Midbrain (tissue), 1 donor: Measurements from ENCODE around the gene PHOX2A.

Experiments
- DNase-seq: peaks from one replicate; lab custom pipeline; 2025; lab: John Stamatoyannopoulos, UW

Gene PHOX2A

DNA sequence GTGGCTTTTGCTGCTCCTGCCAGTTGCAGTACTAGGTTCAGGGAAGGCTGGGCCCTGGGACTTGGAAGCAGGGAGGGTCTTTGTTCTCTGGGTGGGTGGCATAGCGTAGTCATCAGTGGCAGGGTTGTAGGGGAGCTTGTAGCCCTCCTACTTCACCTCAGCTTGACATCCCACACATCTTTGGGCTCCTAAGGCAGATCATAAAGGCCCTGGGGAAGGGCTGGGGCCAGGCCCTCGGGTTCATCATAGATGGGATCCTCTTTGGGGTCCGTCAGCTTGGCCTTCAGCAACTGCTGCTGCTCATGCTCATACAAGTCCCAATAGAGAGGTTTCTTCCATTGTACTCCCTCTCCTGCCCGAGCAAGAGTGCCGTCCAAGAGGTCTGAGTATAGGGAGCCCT is 6.0 kb upstream of the PHOX2A start:
- DNase-seq, result no peak

DNA sequence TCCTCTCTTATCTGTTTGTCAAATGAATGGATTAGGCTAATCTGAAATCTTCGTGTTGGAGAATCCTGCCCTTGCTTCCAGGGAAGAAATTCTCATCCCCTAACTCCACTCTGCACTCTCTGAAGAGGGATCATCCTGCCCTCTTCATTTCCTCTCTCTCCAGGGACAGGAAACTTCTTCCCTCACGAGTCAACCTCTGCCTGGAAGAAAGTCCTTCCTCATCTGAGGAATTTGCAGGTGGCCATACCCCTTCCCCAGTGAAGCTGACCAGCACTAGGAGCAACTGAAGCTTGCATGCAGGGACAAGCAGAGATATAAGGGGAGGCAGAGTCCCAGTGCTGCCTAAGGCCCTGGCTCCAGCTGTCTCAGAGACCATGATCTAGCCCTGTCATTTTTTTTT is 3.6 kb upstream of the PHOX2A start:
- DNase-seq, result no peak

DNA sequence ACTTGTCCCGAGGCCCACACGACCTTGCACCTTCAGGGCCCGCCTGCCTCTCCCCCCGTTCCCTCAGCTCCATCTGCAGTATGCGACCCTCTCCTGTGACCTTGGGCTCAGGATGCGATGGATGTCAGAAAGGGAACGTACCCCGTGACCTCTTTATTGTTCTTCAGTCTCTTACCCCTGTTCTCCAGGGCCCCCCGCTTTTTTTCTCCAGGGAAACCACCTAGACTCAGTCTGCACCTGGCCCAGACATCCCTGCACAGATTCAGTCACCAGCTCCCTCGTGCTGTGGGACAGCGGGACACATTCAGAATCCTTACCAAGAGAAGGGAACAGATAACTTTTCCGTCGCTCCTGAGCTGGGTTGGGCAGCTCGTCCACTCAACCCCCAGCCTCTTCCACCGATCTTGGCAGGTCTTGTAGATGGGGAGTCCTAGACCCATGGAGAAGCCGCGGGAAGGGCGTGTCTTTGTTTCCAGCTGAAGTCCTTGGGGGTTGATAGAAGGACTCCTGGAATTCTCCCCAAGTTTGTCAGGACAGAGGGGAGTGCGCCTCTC is 1.4 kb upstream of the PHOX2A start:
- no peak for DNase-seq

DNA sequence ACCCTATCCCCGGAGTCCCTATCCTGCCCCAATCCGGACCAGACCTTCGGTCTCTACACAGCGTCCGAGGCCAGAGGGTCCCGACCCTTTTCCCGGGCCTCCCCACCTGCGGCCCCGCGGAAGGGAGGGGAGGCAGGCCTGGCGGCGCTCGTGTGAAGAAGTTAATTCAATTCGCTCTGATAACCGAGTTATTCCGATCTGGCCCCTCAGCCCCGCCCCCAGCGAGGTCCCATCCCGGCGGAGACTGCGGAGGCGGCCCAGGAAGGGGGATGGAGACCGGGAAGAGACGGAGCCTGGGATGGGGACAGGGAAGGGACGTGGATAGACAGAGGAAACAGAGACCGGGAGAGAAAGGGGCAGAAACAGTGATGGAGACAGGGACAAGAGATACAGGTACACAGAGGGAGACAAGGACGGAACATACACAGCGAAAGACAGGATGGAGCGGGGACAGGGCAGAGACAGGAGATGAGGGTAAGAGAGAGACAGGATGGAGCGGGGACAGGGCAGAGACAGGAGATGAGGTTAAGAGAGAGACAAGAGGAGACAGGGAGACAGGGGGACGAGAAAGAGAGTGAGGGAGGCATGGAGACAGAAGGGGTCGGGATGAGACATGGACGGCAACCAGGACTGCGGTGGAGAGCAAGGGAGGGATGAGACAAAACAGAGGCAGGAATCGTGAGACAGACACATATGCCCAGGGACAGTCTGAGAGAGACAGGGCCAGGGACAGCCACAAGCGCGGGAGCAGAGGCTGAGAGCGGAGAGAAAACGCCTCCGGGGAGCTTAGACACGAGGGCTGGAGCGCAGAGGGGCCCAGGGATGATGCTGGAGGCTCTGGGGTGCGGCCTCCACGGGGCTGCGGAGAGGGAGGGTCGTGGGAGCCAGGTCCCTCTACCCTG is 636 bp upstream of the PHOX2A start:
- DNase-seq, result no peak

DNA sequence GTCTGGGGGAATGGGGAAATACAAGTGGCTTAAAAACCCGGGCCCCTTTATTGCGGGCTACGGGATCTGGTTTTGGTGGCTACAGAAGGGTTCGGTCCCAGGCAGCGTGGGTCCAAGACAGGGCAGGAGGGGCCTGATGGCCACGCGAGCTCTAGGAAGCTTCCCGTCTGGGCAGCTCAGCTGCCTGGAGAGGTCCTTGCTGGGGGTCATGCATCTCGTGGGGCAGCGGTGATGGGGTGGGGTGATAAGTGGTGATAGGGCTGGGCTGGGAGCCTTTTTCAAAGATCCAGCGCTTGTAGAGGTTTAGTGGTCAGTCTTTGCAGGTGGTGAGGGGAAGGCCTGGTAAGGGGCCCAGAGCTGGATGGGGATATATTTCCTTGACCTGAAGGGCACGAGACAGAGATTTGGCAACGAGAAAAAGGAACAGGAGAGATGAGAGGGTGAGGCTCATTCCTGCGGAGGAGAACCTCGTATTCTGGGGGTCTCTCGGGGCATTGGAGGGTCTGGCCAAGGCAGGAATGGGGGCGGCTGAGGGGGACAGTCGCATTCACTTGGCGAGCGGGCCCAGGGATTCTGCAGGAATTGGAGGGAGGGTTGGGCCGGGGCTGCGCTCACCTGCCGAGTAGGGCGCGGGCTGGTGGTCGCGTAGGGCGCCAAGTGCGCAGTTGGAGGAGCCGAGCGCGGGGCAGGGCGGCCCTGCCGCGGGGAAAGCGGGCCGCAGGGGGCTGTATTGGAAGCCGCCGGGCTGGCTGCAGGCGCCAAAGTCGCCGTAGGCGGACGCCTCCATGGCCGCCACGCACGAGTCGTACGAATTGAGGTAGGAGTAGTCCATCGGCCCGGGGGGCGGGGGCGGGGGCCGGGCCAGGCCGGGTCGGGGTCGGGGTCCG is 560 bp downstream of the PHOX2A start:
- no peak for DNase-seq

DNA sequence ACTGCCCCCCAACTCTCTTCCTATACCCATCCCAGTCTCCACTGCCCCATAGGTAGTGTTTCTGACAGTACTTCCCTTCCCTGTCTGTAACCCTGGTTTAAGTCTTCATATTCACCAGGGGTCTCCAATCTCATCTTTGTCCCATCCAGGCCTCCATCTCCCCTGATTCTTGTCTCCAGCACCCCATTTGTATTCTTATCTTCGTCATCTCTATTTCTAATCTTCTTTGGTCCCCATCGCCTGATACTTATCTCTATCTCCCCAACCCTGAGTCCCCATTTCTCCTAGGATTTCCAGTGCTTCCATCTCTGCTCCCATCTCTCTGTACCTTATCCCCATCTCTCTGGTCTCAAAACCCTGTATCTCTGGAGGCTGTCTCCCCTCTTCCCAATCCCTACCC is 1.8 kb downstream of the PHOX2A start:
- DNase-seq, result no peak

DNA sequence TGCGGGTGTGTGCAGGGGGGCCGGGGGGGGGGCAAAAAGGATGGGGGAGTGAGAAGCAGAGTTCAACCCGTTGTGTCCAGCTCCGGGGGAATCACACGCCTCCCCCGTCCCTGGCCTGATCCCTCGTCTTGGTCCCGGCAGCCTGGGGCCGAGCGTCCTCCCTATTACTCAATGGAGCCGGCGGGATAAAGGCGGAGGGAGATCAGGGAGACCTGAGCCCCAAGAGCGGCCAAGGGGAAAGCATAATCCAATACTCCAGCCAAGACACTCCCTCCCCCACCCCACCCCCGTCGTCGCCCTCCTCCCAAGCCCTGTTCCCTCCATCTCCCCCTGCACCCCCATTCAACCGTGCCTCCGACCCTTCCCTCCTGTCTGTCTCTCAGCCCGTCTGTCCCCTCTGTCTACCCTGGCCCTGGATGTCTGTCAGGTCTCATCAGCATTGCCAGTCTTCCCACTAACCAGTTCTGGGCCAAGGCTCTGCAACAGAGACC is 2.6 kb downstream of the PHOX2A start:
- no peak for DNase-seq

DNA sequence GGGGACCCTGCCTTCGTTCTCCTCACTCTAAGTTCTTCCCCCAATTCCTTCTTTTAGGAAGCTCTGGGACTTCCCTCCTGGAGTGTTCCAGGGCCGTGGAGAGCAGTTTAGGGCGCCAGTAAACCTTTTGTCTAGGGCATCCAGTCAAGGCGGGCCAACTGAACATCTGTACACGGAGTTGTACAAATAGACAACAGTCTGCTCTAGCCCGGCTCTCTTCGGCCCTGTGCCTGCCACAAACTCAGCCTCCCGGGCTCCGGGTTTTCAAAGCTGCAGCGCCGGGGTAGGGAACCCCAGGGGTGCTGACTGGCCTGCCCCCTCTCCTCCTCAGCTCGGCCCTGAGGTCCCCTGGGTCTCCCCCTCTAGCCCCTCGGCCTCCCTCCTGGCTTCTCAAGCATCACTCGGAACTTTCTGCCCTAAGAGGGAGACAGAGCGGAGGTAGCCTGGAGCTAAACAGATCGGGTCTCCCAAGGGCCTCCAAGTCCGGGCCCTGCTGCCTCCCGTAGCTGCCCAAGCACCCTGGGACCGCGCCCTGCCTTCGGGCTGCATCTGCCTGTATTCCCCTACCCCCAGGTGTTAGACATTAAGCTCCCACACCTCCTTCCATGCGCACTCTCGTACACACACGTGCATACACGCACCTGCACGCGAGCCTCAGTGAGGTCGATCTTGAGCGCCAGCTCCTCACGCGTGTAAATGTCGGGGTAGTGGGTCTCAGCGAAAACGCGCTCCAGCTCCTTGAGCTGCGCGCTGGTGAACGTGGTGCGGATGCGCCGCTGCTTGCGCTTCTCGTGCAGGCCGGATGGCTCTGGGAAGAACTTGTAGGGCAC is 3.3 kb downstream of the PHOX2A start:
- DNase-seq, result no peak

DNA sequence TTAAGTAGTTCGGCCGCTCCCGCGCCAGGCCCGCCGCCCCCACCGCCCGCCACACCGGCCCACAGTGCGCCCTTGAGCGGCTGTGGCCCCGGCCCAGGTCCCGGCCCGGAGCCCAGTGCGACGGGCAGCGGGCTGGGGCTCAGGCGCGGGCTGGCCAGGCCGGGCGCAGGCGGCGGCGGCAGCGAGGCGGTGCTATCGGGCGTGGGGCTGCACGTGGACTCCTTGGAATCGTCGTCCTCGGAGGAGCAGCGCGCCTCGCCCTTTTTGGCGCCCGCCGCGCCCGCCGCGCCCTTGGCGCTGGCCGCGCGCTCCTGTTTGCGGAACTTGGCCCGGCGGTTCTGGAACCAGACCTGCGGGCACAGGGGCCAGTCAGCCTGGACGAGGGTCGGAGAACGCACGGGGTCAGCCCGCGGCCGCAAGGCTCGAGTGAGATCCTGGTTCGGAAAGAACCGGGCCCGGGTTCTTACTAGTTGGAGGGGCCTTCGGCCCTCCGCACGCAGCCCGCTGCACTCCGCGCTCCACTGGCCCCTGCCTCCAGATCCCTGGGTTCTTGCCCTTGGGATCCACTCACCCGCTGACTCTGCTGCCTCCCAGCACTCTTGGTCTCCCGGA is 4.0 kb downstream of the PHOX2A start:
- no peak for DNase-seq

DNA sequence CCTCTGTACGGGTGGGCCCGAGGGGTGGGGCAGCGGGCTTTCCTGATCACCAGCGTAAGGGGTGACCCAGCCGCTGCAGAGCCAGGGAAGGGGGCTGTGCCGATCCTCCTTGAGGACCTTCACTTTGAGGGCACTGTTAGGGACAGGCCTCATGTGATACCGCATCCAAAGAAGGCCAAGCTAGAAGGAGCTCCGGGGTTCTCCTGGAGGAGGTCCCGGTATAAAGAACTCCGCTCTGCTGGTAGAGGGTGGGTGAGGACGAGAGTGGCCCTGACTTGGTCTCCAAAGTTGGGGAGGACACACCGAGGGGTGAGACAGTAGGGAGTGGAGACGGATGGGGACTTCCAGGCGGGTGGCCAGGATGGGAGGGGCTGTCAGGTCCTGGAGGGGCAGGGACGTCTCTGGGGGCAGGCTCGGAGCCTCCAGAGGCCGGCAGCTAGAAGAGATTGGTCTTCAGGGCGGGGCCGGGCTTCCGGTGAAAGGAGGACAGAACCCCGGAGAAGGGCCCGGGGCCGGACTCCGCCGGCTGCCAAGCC is 4.6 kb downstream of the PHOX2A start:
- peak; percentile 37 for DNase-seq

DNA sequence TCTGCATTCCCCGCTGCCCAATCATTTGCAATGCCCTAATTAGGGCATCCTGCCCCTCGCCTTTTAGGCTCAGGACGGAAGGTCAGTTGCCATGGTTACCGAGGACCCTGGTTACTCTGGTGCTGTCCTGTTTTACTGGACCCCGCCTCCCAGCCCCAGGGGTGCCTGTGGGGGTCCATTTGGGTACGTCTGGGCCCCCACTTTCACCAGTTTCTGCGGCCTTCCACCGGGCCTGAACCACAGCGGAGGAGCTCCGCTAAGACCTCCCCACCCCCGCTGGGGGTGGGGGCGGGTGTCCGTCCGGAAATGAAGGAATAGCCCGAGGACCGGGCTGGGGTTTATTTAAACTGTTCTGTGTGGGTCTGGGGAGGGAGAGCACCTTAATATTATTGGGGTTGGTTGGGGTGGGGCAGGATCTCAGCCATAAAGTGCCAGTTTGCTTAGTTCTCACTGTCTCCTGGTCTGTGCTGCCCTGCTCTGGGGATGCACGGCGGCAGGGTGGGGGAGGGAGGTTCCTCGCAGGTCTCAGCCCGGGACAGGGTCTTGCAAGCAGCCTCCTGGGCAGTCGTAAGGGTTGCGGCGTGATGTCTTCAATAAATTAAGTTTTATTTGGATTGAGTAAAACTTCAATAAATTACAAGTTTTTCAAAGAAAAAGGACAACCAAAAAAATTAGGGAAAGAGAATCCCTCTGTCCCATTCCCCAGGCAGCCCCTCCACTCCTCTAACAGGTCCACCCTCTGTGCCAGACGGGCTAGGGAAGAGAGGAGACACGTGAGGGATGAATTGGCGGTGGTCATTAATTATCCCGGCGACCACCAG is 5.3 kb downstream of the PHOX2A start:
- DNase-seq, result no peak

DNA sequence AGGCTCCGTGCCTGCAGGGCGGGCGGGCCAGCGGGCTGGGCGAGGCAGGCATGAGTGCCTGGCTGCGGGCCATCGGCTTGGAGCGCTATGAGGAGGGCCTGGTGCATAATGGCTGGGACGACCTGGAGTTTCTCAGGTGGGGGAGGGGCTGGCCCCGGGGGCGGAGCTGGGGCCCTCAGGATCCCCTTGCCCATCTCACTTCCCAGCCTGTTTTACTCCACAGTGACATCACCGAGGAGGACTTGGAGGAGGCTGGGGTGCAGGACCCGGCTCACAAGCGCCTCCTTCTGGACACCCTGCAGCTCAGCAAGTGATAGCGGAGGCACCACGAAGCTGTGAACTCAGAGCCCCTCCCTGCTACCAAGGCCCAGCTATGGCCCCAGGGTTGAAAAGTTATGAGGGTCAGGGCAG is 5.9 kb downstream of the PHOX2A start:
- peak; percentile 20 for DNase-seq

DNA sequence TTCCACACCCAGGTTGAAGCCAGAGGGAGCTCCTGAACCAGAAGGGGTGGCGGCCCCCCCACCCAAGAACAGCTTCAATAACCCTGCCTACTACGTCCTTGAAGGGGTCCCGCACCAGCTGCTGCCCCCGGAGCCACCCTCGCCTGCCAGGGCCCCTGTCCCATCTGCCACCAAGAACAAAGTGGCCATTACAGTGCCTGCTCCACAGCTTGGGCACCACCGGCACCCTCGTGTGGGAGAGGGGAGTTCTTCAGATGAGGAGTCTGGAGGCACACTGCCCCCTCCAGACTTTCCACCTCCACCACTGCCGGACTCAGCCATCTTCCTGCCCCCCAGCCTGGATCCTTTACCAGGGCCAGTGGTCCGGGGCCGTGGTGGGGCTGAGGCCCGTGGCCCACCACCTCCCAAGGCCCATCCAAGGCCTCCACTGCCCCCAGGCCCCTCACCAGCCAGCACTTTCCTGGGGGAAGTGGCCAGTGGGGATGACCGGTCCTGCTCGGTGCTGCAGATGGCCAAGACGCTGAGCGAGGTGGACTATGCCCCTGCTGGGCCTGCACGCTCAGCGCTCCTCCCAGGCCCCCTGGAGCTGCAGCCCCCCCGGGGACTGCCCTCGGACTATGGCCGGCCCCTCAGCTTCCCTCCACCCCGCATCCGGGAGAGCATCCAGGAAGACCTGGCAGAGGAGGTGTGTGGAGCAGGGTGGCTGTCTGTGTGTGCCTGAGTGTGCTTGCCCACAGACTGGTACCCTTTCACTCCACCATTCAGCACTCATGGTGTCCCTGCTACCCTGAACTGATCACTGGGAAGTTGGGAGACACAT is 6.7 kb downstream of the PHOX2A start:
- no peak for DNase-seq

DNA sequence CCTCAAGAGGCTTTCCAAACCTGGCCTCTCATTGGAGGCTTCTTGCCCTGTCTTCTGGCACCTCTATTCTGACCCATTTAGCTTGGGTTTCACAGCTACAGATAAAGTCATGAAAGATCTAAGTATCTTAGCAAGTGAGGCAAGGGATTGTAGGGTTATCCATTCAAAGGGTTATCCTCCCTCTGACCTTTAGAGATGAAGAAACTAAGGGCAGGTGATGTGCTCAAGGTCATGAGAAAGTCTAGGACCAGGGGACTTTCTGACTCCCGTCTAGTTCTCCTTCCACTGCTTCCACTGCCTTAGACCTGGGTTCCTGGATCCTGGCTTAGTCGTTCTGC is 7.2 kb downstream of the PHOX2A start:
- no peak for DNase-seq

DNA sequence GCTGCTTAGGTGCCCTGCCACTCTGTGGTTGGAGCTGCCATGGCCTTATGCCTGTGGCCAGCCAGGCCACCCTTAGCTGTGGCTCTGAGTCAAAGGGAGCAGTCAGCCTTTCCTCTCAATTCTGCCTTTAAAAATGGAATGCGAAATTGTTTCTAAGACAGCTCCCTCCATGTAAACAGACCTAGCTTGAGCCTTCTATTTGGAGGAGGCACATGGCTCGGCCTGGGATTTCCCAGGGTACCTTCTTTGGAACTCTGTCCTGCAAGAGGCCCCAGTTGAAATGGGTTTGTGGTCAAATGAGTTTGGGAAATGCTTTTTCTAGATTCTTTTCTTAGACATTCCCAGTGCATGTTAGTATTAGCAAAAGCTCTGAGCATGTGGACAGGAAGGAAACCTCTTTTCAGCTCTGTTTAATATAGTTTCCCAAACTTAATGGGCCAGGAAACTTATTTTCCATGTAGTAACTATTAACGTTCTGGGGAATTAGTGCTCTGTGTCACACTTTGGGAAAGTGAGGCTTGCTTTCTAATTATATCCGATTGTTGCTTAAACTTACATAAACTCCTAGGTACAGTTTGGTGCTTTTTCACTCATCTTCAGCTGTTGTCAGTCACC is 7.8 kb downstream of the PHOX2A start:
- no peak for DNase-seq

DNA sequence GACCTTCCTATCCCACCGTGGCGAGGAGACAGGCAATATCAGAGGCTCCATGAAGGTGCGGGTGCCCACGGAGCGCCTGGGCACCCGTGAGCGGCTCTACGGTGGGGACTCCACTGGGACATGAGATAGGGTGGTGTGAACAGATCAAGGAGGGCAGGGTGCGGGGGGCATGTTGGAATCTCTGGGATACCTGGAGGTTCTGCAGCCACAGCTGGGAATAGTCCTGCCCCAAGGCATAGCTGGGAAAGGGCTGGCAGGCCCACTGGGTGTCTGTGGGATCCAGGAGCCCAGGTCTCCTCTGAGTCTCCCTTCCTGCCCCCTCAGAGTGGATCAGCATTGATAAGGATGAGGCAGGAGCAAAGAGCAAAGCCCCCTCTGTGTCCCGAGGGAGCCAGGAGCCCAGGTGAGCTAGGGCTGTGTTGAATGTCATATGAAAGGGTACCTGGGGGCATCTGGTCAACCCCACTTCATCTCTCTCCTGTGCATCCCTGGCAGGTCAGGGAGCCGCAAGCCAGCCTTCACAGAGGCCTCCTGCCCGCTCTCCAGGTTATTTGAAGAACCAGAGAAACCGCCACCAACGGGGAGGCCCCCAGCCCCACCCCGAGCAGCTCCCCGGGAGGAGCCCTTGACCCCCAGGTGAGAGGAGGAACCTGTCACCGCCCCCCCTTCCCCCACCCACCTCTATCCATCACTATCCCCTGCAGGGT is 8.5 kb downstream of the PHOX2A start:
- DNase-seq, result no peak

DNA sequence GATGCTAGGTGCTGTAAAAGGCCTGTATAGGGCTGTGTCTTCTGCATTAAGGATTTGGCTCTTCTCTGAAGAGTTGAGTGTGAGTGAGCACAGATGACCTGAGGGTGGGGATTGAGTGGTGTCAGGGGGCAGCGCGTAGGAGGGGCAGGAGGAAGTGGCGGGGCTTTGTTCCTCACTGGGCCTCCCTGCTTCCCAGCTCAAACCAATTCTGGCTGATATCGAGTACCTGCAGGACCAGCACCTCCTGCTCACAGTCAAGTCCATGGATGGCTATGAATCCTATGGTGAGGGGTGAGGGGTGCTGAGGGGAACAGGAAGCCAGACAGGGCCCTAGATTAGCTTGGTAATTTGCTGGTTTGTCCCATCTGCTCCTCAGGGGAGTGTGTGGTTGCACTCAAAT is 9.1 kb downstream of the PHOX2A start:
- no peak for DNase-seq

DNA sequence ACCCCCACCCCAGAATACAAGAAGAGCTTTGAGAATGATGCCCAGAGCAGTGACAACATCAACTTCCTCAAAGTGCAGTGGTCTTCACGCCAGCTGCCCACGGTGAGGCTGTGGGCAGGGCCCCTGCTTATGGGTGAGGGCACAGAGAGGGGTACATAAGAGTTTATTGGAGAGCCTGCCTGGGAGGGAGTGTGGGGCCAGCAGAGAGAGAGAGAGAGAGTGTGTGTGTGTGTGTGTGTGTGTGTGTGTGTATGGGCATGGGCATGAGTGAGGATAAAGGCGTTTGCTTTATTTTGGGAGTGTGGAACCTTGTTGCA is 9.5 kb downstream of the PHOX2A start:
- DNase-seq, result no peak
